Measurements from ENCODE around the gene CYP2E1. TPM values are rescaled to one million over a fixed set of nuclear protein-coding genes. Genes with fewer than 3 reads are reported as not detected.
"Not testable (repeated sequence)": the region's sequence is repeated elsewhere in the genome, so short reads cannot be mapped to it uniquely, and the experiment has no call there.

The CYP2E1 gene
- total and polyA plus RNA-seq, 5 donors from 2014 or later: 0.09 to 0.37 TPM; not detected in 3

GRCh38 chr10:133541441-133541975 is 14.3 kb downstream of the CYP2E1 start:
- not testable (repeated sequence) for H3K36me3 Mint-ChIP-seq; H3K27me3 ChIP-seq (ENCODE audit: control insufficient read depth, insufficient read depth, low read length); H3K4me1 ChIP-seq (ENCODE audit: control insufficient read depth, insufficient read depth, low read length, poor library complexity, severe bottlenecking); H3K27ac Mint-ChIP-seq; H3K36me3 ChIP-seq (ENCODE audit: control insufficient read depth, insufficient read depth, low read length); H3K4me1 Mint-ChIP-seq; H3K9me3 Mint-ChIP-seq; H3K9me3 ChIP-seq (ENCODE audit: control insufficient read depth in 2 of 2, low read length in 2 of 2); H3K4me3 Mint-ChIP-seq; H3K27ac ChIP-seq (ENCODE audit: insufficient read depth, low read length, poor library complexity, severe bottlenecking); H3K4me3 ChIP-seq (ENCODE audit: low read depth, low read length); ATAC-seq (ENCODE audit: low read depth in 2 of 2); DNase-seq
- peaks cover 16% of the 10 kb centered on the region for H3K27me3 Mint-ChIP-seq

- no peak for ATAC-seq (ENCODE audit: low read depth in 2 of 2)
- DNase-seq: no peak
- Histone ChIP-seq H3K27me3 (ENCODE audit: control insufficient read depth, insufficient read depth, low read length) (no peaks in the 10 kb centered on the region), H3K36me3 (ENCODE audit: control insufficient read depth, insufficient read depth, low read length) (no peaks in the 10 kb centered on the region), H3K4me1 (ENCODE audit: control insufficient read depth, insufficient read depth, low read length, poor library complexity, severe bottlenecking) (no peaks in the 10 kb centered on the region), H3K9me3 (ENCODE audit: control insufficient read depth in 2 of 2, low read length in 2 of 2) (peaks cover 9 to 12% of the 10 kb centered on the region in 2 experiments), H3K27ac (ENCODE audit: insufficient read depth, low read length, poor library complexity, severe bottlenecking) (no peak overlapping the region), H3K4me3 (ENCODE audit: low read depth, low read length) (no peak overlapping the region)
- Mint-ChIP-seq H3K4me3 (no peak overlapping the region), H3K27me3 (peaks cover 29% of the 10 kb centered on the region), H3K27ac (no peak overlapping the region), H3K9me3 (peaks cover 0 to 20% (median 4%) of the 10 kb centered on the region in 7 donors), H3K4me1 (peaks cover 0 to 5% (median 2%) of the 10 kb centered on the region in 4 donors), H3K36me3 (no peaks in the 10 kb centered on the region)
These were observed 17.3 kb downstream of the CYP2E1 start for GRCh38 chr10:133544506-133544905.

GRCh38 chr10:133554600-133554999 is 27.4 kb downstream of the CYP2E1 start:
- Mint-ChIP-seq H3K4me1 (no peaks in the 10 kb centered on the region), H3K36me3 (no peaks in the 10 kb centered on the region), H3K27ac (no peak overlapping the region), H3K27me3 (peaks cover 12% of the 10 kb centered on the region), H3K9me3 (peaks cover 0 to 7% (median 0%) of the 10 kb centered on the region in 7 donors), H3K4me3 (no peak overlapping the region)
- no peaks in the 10 kb centered on the region for H3K9me3 ChIP-seq (ENCODE audit: control insufficient read depth in 2 of 2, low read length in 2 of 2)
- no peaks in the 10 kb centered on the region for H3K36me3 ChIP-seq (ENCODE audit: control insufficient read depth, insufficient read depth, low read length)
- no peak overlapping the region for H3K27ac ChIP-seq (ENCODE audit: insufficient read depth, low read length, poor library complexity, severe bottlenecking)
- no peak for ATAC-seq (ENCODE audit: low read depth in 2 of 2)
- no peak overlapping the region for H3K4me3 ChIP-seq (ENCODE audit: low read depth, low read length)
- no peaks in the 10 kb centered on the region for H3K4me1 ChIP-seq (ENCODE audit: control insufficient read depth, insufficient read depth, low read length, poor library complexity, severe bottlenecking)
- DNase-seq: no peak
- H3K27me3 ChIP-seq (ENCODE audit: control insufficient read depth, insufficient read depth, low read length): no peaks in the 10 kb centered on the region

- Histone ChIP-seq H3K4me1 (ENCODE audit: control insufficient read depth, insufficient read depth, low read length, poor library complexity, severe bottlenecking) (no peaks in the 10 kb centered on the region), H3K27me3 (ENCODE audit: control insufficient read depth, insufficient read depth, low read length) (no peaks in the 10 kb centered on the region), H3K4me3 (ENCODE audit: low read depth, low read length) (no peak overlapping the region), H3K9me3 (ENCODE audit: control insufficient read depth in 2 of 2, low read length in 2 of 2) (no peaks in the 10 kb centered on the region), H3K36me3 (ENCODE audit: control insufficient read depth, insufficient read depth, low read length) (no peaks in the 10 kb centered on the region), H3K27ac (ENCODE audit: insufficient read depth, low read length, poor library complexity, severe bottlenecking) (no peak overlapping the region)
- Mint-ChIP-seq H3K36me3 (no peaks in the 10 kb centered on the region), H3K27me3 (peaks cover 12% of the 10 kb centered on the region), H3K4me1 (no peaks in the 10 kb centered on the region), H3K9me3 (peaks cover 0 to 2% (median 0%) of the 10 kb centered on the region in 7 donors), H3K4me3 (no peak overlapping the region), H3K27ac (no peak overlapping the region)
- ATAC-seq (ENCODE audit: low read depth in 2 of 2) (no peak), DNase-seq (no peak)
These were observed 28.4 kb downstream of the CYP2E1 start for GRCh38 chr10:133555521-133555920.

GRCh38 chr10:133557381-133557780 is 30.2 kb downstream of the CYP2E1 start:
- Mint-ChIP-seq H3K9me3 (peaks cover 0 to 2% (median 0%) of the 10 kb centered on the region in 7 donors), H3K27ac (no peak overlapping the region), H3K27me3 (peaks cover 21% of the 10 kb centered on the region), H3K4me1 (no peaks in the 10 kb centered on the region), H3K4me3 (no peak overlapping the region), H3K36me3 (no peaks in the 10 kb centered on the region)
- Histone ChIP-seq H3K27ac (ENCODE audit: insufficient read depth, low read length, poor library complexity, severe bottlenecking) (no peak overlapping the region), H3K9me3 (ENCODE audit: control insufficient read depth in 2 of 2, low read length in 2 of 2) (no peaks in the 10 kb centered on the region), H3K36me3 (ENCODE audit: control insufficient read depth, insufficient read depth, low read length) (no peaks in the 10 kb centered on the region), H3K4me3 (ENCODE audit: low read depth, low read length) (no peak overlapping the region), H3K4me1 (ENCODE audit: control insufficient read depth, insufficient read depth, low read length, poor library complexity, severe bottlenecking) (no peaks in the 10 kb centered on the region), H3K27me3 (ENCODE audit: control insufficient read depth, insufficient read depth, low read length) (no peaks in the 10 kb centered on the region)
- DNase-seq (no peak), ATAC-seq (ENCODE audit: low read depth in 2 of 2) (no peak)

- no peaks in the 10 kb centered on the region for H3K36me3 ChIP-seq (ENCODE audit: control insufficient read depth, insufficient read depth, low read length)
- no peak for DNase-seq
- Mint-ChIP-seq H3K27me3 (peaks cover 20% of the 10 kb centered on the region), H3K9me3 (peaks cover 0 to 2% (median 0%) of the 10 kb centered on the region in 7 donors), H3K36me3 (no peaks in the 10 kb centered on the region), H3K4me1 (no peaks in the 10 kb centered on the region), H3K27ac (no peak overlapping the region), H3K4me3 (no peak overlapping the region)
- no peak overlapping the region for H3K4me3 ChIP-seq (ENCODE audit: low read depth, low read length)
- H3K27me3 ChIP-seq (ENCODE audit: control insufficient read depth, insufficient read depth, low read length): no peaks in the 10 kb centered on the region
- no peak for ATAC-seq (ENCODE audit: low read depth in 2 of 2)
- H3K4me1 ChIP-seq (ENCODE audit: control insufficient read depth, insufficient read depth, low read length, poor library complexity, severe bottlenecking): no peaks in the 10 kb centered on the region
- no peaks in the 10 kb centered on the region for H3K9me3 ChIP-seq (ENCODE audit: control insufficient read depth in 2 of 2, low read length in 2 of 2)
- no peak overlapping the region for H3K27ac ChIP-seq (ENCODE audit: insufficient read depth, low read length, poor library complexity, severe bottlenecking)
These were observed 32.1 kb downstream of the CYP2E1 start for GRCh38 chr10:133559216-133559615.

GRCh38 chr10:133564816-133565215 is 37.7 kb downstream of the CYP2E1 start:
- Histone ChIP-seq H3K9me3 (ENCODE audit: control insufficient read depth in 2 of 2, low read length in 2 of 2) (peaks cover 2 to 5% of the 10 kb centered on the region in 2 experiments), H3K4me3 (ENCODE audit: low read depth, low read length) (no peak overlapping the region), H3K27me3 (ENCODE audit: control insufficient read depth, insufficient read depth, low read length) (peaks cover 2% of the 10 kb centered on the region), H3K27ac (ENCODE audit: insufficient read depth, low read length, poor library complexity, severe bottlenecking) (no peak overlapping the region), H3K4me1 (ENCODE audit: control insufficient read depth, insufficient read depth, low read length, poor library complexity, severe bottlenecking) (no peaks in the 10 kb centered on the region), H3K36me3 (ENCODE audit: control insufficient read depth, insufficient read depth, low read length) (no peaks in the 10 kb centered on the region)
- ATAC-seq (ENCODE audit: low read depth in 2 of 2) (no peak), DNase-seq (no peak)
- Mint-ChIP-seq H3K4me3 (no peak overlapping the region), H3K27ac (no peak overlapping the region), H3K27me3 (peaks cover 20% of the 10 kb centered on the region), H3K4me1 (no peaks in the 10 kb centered on the region), H3K36me3 (no peaks in the 10 kb centered on the region), H3K9me3 (peaks cover 0 to 5% (median 0%) of the 10 kb centered on the region in 7 donors)
